HG03460 (cell line): ENCODE results near the gene CUBN.

Experiments
- ATAC-seq: cut with Tn5 transposase; IDR thresholded peaks from one replicate; pipeline ENCODE4 v1.9.1; 2021; ENCODE audit not compliant: unreplicated experiment

Gene CUBN

DNA sequence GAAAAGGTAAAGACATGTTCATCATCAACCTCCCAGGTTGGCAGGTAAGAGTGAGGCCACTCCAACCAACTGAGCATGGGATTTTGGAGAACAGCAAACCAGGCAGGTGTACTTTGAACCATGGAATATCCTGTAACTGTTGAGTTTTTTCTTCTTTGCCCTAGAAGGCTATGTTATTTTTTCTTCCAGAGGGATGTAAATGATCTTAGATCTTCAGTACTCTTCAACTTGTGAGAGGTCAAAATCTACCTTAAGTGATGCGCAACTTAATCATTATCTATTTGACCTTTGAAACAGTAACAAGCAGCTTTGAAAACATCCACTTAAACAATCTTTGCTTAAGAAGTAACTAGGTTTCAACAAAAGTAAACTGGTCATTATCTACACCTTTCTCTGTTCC is at the start of gene CUBN:
CUBN (minus strand) TSS at position 71 of the 400 bp plus-strand sequence; CDS start at position 25, 46 bp downstream.
- no peak for ATAC-seq

DNA sequence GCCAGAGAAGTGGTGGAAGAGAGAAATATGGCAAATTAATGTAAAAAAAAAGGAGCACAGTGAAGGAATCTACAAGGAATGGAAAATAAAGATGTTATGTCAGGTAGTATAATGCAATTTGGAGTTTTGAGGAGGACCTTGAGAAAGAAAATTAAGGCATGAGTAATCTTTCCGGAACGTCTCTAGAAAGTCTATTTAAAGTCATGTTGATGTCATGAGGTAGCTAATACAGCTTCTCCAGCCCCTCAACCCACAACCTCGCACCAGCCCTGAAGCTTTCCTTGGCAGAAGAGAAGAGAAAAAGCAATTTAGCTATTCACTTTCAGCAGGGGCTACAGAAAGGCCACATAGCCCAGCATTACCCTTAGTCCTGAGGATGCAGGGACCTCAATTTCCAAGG is 49.4 kb upstream of the CUBN start:
- ATAC-seq, result no peak

DNA sequence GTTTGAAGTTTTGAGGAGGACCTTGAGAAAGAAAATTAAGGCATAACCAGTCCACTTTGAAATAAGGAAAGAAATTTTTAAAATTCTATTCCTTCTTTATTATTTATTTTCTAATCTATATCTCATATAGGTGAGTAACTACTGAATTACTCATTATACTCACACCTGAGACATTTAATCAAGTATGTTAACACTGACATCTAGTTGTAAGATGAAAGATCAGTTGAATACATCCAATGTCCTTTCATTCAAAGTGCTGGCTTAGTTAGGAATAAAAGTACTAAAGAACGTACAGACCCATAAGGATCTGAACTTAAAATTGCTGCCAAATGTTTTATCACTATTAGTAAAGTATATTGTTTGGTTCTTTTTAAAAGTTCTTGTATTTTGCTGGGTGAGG is 48.4 kb upstream of the CUBN start:
- no peak for ATAC-seq

DNA sequence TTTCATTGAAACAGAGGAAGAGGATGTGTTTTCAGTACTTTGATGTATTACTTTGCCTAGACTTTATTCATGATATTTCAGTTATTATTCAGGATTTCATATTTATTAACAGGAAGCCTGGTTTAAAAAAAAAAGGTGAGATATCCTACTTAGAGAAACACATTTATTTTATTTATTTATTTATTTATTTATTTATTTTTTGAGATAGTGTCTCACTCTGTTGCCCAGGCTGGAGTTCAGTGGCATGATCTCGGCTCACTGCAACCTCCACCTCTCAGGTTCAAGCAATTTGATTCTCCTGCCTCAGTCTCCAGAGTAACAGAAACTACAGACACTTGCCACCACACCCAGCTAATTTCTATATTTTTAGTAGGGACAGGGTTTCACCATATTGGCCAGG is 47.4 kb upstream of the CUBN start:
- no peak for ATAC-seq

DNA sequence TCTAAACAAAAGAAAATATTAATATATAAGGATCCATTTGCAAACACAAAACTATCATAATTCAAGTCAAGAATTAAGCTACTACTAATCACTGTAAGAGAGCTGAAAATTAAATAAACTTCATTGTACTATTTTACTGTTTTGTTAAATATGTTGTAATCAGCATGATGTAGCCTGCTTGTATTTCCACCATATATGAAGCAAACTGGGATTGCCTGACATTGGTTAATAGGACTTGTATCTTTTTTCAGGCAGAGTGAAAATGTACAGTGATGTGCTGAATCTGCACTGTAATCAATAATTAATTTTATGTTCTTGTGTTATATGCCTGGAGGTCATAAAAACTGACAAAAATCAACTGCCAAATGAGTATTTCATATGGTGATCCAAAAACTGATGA is 46.5 kb upstream of the CUBN start:
- no peak for ATAC-seq

DNA sequence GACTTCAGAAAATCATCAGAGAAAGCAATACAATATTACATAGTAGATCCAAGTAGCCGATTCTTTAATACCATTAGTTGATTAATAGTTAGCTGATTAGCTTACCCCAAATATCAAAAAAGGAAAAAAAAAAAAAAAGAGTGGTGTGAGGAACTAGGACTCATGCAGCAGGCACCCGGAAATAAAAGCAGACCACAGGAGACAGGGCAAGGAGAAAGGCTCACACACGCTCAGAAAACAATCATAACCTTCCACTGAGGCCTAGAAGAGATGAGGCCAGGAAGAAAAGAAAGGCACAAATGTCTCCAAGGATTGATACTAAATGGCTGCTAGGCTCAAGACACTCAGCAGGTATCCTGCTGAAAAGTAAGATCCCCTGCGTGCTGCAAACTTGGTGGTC is 45.9 kb upstream of the CUBN start:
- no peak for ATAC-seq

DNA sequence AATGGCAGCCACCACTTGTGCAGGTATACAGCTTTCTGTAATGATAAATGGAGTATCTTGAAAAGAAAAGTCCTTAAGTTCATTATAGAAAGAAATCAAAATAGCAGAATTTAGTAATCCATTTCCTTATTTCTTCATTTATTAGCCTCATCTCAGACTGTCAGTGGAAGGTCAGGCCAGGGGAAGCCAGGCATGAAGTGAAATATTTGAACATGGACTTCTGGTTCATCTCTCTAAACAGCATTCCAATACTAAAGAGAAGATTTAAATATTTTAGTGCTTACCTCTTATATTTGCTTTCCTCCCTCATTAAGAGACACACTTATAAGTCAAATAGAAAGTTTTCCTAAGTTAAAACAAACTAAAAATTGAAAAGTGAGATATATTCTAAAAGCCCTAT is 45.0 kb upstream of the CUBN start:
- no peak for ATAC-seq

DNA sequence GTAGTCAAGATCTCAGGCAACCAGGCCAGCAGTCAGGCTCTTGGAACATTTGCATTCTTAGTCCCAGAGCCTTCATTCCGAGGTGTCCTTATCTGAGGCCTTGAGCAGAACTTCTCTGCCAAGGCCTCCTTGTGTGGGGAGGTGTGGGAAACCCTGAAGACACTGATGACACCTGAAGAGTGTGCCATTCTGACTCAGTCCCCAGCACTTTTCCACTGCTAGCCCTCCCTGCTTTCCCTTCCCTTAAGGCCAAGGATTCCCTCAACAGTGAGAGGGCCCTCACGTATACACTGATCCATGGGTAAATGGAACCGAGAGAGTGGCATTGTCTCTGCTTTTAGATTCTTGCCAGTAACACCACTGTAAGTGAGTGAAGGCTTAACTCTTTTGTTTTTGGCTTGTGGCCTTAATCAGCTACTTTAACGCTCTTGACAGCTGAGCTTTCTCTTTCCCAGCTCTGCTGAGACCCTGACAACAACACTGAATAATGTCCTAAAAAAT is 41.6 kb upstream of the CUBN start:
- no peak for ATAC-seq

DNA sequence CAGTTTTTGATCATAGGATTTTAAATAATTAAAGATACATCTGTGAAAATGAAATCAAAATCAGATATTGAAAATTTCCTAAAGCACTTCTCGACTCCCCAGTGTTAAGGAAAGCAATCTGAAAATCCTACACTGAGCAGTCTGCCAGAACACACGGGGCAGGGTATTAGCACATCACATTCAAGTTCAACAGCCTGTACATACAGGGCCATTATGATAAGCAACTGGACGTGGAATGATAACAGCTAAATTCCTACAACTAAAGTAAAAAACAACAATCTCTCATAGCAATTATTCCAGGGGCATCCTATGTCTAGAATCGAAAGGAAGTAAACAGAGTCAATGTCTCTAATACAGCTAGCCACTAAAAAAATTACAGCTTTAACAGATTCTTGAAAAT is 40.2 kb upstream of the CUBN start:
- ATAC-seq, result no peak

DNA sequence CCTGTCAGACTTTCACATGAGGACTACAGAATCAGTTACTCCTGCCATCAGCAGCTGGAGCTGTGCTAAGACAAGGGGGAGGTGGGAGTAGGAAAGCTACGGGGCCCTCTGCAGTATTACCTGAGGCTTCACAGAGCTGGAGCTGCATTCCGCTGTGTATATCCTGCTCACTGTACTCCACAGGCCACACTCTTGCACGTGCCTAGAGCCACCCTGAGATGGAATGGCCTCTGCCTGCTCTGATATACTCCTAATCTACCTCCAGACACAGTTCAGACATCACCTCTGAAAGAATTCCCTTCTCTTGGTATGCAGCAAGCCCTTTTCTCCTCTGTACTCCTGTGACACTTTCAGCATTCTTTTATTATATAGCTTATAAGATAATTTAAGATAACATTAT is 37.1 kb upstream of the CUBN start:
- ATAC-seq, result no peak

DNA sequence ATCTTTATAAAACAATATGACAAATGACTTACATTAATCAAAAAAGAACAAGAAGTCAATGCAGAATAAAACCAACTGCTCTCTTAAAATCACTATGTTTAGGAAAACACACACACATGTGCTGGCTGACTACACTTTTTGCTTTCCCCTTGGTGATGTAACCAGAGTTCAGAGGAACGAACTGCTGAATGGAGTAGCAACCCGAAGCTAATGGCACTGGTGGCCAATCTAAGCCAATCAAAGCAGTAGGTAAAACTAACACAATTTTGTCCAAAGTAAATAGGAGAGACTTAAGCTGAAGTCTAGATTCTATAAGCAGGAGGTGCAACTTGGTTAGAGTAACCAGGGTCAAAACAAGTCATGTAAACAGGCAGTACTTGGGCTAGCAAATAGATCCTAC is 33.2 kb upstream of the CUBN start:
- no peak for ATAC-seq

DNA sequence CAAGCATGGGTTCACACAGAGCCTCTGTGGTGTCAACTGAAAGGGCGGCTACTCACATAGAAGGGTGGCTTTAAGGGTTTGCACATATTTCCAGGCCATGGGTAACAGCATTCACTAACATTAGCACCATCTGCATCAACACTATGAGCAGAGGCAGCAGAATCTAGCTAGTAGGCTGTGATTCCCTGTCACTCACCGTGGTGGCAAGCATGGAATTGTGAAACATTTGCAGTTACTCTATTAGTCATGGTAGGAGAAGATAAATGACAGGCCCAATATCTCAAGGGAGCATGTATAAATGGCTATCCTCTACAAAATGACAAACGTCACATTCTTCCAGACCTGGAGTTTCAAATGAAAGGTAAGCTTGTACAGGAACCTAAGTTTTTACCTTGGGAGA is 32.2 kb upstream of the CUBN start:
- no peak for ATAC-seq

DNA sequence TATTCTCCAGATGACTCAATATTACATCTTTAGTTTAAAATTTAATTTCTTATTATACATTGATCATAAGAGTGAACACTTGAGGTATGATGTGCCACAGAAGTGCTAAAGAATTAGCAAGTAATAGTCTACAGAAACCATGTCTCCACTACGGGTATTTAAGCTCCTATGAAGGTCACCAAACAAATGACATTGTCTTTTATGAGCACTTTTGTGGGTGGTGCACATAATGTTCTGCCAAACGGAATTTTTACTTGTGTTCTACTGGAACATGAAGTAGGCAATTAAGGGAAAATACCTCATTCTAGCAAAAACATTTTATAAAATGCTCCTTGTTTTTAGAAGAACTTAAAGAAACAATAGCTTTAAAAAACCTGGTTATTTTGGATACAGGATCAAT is 27.4 kb upstream of the CUBN start:
- no peak for ATAC-seq

DNA sequence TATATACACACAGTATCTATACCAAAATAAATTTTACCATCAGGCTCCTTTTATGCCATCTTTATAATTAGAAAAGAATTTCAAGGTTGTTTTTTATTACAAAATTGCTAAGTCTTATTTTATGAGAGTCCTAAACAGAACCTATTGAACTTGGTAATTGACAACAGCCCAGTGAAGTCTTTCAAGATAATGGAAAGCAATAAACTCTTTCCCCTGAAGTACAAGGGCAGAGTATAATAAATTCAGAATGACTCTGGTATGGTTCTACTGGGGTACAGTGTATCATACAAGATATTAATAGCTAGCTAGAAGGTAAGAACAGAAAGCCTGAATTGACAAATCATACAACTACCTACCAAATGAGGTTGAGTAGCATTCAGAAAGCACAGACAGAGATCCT is 26.2 kb upstream of the CUBN start:
- no peak for ATAC-seq

DNA sequence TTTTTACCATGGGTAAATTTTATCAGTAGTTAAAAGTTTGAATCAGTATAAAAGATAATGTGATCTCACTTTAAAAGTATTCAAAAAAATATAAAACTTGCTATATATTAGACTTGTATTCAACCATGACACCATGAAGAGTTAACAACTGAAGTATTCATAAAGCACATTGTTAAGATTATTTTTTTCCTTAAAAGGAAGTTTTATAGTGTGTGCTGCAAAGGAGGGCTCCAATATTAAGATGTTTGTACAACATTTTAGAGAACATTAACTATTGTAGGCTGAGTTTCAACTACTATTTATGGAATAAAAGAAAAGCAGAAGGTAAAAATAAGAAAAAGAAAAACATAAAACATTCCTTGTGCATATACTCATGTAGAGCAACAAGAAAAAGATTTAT is 24.5 kb upstream of the CUBN start:
- ATAC-seq, result no peak

DNA sequence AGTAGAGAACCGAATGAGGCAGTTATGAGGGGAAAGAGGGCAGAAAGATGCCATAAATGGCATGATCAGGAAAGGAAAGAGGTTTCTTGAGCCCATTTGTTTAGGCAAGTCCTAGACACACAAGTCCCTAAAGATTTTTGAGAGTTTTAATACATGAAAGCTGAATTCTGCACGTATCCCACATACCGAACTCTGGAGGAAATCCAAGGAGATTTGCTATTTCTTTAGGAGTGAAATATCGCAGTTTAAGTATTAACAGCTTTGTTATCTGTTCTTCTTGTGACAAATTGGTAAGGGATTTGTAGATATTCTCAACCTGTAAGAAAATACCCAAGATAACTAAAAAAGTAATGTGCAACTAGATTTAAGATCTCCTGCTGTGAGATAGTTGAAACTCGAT is 23.7 kb upstream of the CUBN start:
- ATAC-seq, result no peak

DNA sequence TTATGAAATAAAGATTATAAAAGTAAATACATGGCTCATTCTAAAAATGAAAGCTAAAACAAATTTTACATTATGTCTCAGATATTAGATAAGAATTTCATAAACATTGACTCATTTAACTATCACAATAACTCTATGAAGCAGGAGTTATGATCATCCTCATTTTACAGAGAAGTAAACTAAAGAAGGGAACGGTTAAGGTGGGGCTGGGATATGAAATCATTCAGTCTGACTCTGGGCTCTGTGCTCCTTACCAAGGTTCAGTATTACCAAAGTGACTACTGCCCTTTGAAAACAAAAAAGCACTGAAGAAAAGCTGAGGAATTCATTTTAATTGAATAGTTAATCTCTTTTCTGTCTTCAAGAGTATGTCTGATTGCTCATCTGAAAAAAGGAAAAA is 22.1 kb upstream of the CUBN start:
- ATAC-seq, result no peak

DNA sequence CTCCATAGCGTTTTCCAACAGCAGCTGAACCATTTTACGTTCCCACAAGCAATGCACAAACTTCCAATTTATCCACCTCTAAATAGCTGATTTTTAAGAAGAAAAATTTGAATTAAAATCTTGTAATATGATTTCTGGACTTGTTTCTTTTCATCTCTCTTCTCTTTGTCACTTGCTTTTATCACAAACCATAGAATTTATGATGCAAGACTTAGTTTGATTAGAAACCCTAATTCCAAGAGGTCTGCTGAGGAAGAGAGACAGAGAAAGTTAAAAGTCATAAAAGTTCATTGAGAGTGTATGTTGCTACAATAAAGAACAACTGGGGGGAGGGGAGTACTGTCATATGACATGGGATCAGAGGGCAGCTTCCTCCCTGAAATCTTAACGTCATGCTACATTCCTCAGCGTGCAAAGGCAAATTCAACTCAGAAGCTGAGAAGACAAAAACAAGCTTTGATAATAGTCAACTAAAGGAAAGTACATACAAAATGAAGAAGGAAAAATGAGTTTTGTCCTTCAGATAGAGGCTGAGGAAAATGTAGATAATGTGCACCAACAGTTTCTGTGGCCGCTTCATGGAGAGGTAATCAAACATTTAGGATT is 18.4 kb upstream of the CUBN start:
- no peak for ATAC-seq

DNA sequence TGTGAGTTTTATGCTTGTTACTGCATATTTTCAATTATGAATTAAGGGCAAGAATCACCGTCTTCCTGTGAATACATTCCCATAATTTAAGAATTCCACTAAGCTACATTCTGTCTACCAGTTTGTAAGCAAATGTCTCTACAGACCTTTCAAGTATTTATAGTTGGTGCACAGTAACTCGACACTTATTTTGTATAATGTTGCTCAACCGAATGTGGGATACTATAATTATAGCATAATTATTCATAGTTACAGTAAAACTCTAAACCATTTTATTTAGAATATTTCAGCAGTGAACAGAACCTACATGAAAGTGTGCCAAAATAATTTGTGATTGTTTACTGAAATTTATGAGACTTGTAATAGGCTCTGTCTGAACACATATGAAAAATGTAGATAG is 17.3 kb upstream of the CUBN start:
- no peak for ATAC-seq

DNA sequence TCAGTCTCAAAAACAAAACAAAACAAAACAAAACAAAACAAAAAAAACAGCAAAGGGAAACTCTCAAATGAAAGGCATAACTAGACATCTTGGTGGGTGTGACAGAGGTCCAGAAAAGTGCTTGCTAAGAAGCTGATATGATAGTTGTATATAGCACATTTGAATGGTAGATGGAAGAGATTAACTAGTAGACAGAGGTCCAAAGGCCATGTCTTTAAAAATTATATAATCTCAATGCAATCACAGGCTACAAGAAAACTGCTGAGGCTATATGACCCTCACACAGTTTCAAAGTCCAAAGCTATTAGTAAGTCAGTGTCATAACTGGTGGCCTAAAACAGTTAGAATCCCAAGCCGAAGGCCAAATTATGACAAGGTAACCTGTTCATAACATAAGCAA is 15.6 kb upstream of the CUBN start:
- ATAC-seq, result no peak

DNA sequence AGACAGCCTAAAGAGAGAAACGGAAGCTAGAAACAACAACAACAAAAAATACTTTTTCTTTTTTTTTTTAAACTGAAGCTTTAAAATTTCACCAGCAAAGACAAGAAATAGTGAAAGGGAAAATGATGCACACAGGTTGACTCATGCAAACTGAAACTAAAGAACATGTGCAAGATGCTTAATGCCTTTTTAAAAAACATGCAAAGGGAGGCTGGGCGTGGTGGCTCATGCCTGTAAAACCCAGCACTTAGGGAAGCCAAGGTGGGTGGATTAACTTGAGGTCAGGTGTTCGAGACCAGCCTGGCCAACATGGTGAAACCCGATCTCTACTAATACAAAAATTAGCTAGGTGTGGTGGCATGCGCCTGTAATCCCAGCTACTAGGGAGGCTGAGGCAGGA is 15.1 kb upstream of the CUBN start:
- ATAC-seq, result no peak

DNA sequence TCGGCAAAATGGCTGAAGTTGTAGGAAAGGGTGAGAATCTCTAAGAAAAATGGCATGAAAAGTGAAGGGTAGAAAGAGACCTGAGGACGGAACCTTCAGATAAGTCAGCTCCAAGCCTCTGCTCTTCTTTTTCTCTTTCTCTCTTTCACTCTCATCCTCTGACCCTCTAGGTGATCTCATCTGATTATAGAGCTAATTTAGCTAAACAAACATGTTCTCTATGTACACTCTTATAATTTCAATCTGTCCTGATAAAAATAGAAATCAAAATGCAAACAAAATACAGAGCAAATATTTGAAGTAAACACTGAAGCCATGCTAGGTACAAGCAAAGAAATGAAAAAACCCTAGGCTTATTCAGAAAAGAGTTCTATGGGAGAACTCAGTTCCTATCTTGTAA is 14.4 kb upstream of the CUBN start:
- no peak for ATAC-seq

DNA sequence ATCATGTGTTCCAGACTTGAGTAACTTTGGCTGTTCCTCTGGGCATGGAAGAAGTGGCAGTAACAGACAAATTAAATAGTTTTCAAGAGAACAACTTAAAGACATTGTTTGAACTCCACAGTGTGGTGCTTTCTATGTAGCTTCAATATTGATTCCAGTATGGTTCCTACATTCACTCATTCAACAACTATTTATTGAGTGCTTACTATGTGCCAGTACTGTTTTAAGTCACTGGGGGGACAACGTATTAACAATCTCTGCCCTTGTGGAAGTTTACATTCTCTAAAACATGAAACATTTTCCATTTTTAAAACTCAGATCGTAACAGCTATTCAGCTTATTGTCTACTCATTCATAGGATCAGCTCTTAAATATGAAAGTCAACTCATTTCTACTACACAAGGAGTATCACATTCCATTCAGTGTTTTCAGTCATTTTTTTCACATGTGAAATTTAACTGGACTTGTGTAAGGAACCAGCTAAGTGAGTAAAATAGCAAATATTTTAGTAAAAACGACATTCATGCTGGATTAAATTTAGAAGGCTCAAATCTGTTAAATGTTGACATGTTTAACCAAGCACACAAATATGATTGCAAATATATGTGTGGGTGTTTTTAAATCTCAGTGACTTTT is 13.6 kb upstream of the CUBN start:
- no peak for ATAC-seq
